IPS-18c (cell line): ENCODE data around the gene CACNA1C.

Experiments used
- H3K4me3 ChIP-seq: 2 replicates; pipeline ENCODE4 v1.7.0; 2013; ENCODE audit warnings: low read depth, mild to moderate bottlenecking, low read length, moderate library complexity; ENCODE audit not compliant: insufficient read depth
- H3K9me3 ChIP-seq: one replicate; pipeline ENCODE4 v1.6.1; 2013; ENCODE audit warnings: mild to moderate bottlenecking, low read length, moderate library complexity; ENCODE audit not compliant: control insufficient read depth, insufficient read depth

The CACNA1C gene

DNA sequence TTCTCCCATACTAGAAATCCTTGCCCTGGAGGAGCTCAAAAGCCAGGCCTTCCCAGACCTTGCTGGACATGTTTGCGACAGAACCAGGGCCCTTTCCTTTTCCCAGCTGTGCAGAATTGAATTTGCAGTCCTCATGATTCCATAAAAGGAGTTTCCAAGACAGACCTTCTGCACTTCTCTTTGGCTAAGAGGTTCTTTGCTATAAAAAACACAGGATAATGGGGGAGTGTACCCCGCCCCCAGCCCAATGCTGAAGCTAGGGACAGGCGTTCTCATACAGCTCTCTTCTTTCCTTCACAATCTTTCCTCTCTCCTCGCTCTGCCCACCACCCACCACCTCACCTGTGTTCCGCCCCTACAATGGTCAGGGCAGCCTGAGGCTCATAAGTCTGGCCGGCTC lies 569.7 kb downstream of the CACNA1C start:
- H3K4me3 ChIP-seq, result no peak overlapping the region

DNA sequence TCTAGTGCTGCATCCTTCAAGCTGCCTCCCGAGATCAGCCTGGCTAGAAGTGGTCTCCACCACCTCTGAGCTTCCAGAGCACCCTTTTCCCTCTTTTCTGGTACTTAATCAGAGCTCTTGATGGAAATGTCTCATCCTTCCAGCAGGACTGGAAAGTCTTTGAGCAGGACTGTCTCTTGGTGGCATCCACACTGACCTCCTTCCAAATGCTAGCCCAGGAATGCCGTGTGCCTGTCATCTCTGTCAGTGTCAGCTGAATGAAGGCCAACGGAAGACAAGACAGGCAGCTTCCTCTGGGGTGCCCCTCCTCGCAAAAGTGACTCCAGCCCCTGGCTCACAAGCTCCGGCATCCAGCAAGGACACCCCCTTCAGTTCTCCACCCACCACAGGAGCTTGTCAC lies 570.7 kb downstream of the CACNA1C start:
- H3K9me3 ChIP-seq, result no peaks in the 10 kb centered on the region

More for the DNA sequence above, 569.7 kb downstream of the CACNA1C start:
- H3K9me3 ChIP-seq, result no peaks in the 10 kb centered on the region

DNA sequence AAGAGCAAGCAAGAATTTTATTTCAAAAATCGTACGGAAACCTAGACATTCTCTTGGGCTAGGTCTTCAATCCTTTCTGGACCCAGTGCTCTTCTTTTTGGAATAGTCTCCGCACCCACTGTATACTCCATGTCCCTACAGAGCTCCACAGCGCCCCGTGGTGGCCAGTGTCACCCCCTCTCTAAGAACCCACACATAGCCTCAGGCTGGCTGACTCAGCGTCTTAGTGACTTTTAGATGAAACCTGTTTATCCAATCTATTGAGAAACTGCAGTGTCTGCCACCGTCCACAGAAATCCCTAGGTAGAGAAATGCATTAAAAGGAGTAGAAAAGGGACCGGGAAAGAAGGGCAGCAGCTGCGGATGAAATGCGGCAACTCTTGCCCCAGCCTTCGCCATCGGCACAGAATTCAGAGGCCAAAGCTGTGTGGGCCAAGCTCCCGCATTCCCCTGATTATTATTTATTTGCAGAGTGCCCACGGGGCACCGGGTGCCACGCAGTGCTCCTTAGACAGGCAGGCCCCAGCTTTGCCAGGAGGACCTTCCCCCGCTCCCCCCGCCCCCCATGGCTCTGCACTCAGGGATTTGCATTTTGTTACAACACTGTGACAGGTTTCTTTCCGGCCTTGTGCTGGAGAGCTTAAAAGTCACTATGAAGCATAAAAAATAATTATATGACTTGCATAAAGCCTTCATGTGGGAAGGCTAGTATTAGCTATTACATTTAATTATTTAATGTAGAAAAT lies 571.9 kb downstream of the CACNA1C start:
- Histone ChIP-seq H3K9me3 (no peaks in the 10 kb centered on the region), H3K4me3 (no peak overlapping the region)

More for the DNA sequence above, 570.7 kb downstream of the CACNA1C start:
- H3K4me3 ChIP-seq, result no peak overlapping the region

DNA sequence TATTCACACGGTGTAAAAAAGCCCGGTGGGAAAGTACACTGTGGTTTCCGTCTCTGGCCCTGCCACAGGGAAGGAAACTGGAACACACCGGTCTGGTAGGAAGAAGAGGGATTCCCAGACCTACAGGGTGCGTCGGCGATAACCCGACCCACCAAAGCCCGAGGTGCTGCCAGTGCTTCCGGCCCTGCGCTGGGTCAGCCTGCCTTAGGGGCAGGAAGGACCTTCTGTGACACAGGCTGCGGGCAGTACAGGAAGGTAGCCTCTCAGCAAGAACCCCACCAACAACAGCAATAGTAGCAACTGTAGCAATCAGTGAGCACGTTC lies 572.5 kb downstream of the CACNA1C start:
- no peaks in the 10 kb centered on the region for H3K9me3 ChIP-seq
- no peak overlapping the region for H3K4me3 ChIP-seq

DNA sequence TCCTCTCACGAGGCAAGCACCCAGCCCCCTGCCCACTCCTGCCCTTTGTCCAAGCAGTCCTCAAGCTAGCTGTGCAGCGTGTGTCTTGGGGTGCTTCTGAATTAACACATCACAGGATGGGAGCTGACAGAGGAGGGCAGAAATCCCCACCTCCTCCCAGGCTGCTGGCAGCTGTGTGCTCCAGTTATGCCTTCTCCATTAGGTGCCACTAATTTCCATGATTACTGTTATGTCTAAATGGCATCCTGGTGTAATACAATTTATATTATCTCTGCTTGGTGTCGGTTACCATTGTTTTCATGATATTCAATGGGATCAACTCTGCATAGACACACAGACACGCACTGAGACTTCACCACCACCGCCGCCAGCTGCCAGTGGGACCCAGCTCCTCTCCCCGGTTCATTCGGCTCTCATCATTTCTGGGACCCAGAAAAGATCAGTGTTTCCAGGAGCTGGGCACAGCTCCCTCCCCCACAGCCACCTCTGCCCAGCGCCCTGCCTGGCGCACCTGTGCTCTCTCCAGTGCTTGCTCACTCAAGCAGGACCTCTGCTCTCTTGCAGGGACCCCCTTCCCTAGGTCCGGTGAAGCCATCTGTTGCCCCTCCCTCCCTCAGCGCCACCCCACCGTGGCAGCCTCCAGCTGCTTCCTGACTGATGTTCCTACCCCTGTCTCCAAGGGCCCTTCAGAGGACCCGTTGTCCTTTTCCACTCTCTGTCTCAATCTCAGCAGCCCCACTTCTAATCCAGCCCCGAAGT lies 574.5 kb downstream of the CACNA1C start:
- Histone ChIP-seq H3K9me3 (no peaks in the 10 kb centered on the region), H3K4me3 (no peak overlapping the region)

DNA sequence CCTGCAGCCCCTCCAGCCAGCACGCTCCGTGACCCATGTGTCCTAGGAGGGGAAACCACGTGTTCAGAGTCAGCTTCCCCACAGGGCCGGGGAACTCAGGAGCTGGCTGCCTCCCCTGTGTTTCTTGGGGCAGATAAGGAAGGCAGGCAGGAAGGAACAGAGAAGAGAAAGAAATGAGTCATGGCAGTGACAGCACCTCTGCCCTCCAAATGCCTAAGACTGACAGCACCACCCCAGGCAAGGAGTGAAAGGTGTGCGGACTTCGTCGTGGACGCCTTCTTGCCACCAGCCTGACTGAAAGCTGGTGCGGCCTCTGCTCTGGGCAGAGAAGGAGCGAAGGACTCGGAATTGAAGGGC lies 575.0 kb downstream of the CACNA1C start:
- no peak overlapping the region for H3K4me3 ChIP-seq
- no peaks in the 10 kb centered on the region for H3K9me3 ChIP-seq

DNA sequence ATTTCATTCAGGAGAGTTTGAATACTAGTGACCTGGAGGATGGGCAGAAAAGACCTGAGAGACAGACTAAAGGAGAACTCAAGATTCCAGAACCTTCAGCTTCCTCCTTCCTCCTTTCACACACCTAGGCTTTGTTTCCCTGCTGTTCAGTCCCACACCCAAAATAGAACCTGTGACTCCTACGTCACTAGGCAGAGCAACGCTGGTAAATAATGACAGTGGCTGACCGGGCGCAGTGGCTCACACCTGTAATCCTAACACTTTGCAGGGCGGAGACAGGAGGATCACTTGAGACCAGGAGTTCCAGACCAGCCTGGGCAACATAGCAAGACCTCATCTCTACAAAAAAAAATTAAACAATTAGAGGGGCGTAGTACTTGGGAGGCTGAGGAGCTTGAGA lies 575.6 kb downstream of the CACNA1C start:
- Histone ChIP-seq H3K9me3 (no peaks in the 10 kb centered on the region), H3K4me3 (no peak overlapping the region)

DNA sequence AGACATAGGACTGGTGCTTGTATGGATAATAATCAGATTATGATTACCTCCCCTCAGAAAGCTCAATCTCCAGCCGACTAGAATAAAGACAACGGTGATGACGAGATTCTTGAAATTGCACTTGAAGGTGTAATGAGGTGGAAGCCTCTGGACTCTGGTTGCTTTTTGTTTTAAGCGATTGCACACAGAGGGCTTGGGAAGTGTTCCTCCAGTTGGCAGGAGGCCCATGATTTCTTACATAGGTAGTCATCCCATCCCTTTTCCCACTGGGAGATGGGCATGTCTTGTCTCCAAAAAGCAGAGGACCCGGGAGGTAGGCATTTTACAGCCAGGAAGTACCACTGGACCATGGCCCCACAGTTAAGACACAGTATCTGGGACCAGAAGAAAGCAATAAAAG lies 576.3 kb downstream of the CACNA1C start:
- Histone ChIP-seq H3K4me3 (no peak overlapping the region), H3K9me3 (no peaks in the 10 kb centered on the region)

DNA sequence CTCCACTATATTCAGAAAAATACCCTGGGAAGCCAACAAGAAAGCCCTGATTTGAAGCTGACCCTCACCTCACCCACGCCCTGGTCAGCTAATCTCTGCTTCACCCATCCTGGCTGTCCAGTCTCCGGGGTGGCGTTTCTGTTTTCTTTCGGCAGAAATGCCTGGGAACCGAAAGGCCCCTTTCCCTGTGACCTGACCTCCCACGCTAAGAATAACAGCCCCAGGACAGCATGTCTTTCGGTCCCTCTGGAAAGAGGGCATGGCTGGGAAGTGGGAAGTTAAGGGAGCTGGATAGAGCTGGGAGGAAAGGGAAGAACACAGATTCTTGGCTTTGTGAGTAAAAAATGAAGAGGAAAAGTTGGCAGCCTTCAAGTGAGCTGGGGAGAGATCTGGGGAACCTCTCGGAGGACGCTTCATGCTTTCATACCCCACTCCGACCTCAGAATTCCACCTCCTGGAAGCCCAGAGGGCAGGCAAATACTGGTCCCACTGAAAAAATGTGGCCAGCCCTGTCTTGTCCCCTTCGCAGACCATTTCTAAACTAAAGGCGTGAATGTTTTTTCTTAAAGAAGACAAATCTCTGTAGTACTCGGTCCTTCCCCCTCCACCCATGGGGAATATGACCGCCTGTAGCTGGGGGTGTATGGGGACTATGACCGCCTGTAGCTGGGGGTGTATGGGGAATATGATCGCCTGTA lies 579.0 kb downstream of the CACNA1C start:
- Histone ChIP-seq H3K4me3 (no peak overlapping the region), H3K9me3 (no peaks in the 10 kb centered on the region)

DNA sequence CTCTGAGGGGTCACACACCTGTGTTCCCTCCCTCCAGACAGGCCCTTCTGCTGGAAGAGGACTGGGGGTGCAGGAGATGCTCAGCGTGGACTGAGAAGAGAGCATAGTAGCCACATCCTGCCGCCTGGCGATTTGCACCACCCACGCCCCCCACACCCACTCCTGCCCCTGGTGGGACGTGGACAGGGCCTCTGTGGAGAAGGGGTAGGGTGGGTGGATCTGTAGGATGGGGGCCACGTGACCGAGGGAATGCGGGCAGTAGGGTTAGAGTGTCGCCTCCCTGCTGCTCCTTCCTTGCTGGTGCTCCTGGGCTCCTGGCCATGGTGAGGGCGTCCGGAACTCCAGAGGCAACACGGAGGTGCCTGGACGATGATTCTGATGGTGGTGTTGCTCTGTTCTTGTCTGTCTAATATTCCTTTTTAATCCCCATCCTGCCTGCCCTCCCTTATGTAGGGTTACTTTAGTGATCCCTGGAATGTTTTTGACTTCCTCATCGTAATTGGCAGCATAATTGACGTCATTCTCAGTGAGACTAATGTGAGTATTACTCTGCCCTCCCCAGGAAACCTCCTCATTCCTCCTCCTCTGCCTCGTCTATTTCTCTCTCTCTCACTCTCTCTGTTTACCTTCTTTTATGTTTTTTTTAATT lies 580.5 kb downstream of the CACNA1C start:
- no peak overlapping the region for H3K4me3 ChIP-seq

DNA sequence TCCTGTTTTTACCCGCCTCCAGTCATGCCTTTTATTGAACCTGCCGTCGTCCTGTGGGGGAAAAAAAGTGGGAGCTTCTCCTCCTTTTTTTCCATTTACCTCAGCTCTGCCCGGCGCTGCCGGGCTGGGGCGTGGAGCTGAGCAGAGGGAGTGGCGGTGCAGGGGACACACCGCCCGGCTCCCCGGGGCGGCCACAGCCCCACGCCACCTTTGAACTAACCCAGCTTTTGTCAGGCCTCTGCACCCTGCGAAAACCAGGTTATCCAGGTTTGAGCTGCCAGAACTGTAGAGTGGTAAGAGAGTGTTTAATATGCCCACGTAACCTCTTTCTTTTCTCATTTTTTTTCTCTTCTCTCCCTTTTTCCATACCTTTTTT lies 581.0 kb downstream of the CACNA1C start:
- no peaks in the 10 kb centered on the region for H3K9me3 ChIP-seq
- H3K4me3 ChIP-seq, result no peak overlapping the region

More for the DNA sequence above, 580.5 kb downstream of the CACNA1C start:
- no peaks in the 10 kb centered on the region for H3K9me3 ChIP-seq

DNA sequence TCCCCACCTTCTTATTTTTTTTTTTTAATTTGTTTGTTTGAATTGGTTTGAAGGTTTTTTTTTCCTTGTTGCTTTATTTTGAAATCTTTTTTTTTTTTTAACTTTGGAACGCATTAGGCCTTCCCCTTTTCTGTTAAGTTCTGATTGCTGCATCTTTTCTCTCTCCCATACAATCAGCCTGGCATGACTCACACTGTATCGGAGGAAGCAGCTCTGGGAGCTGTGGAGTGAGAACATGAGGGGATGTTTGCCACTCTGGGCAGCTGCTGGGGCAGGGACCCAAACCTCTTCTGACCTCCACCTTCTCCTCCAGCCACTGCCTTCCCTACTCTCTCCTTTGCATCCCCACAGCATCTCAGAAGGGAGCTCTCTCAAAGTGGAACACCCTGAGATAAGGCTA lies 581.7 kb downstream of the CACNA1C start:
- Histone ChIP-seq H3K4me3 (no peak overlapping the region), H3K9me3 (no peaks in the 10 kb centered on the region)

DNA sequence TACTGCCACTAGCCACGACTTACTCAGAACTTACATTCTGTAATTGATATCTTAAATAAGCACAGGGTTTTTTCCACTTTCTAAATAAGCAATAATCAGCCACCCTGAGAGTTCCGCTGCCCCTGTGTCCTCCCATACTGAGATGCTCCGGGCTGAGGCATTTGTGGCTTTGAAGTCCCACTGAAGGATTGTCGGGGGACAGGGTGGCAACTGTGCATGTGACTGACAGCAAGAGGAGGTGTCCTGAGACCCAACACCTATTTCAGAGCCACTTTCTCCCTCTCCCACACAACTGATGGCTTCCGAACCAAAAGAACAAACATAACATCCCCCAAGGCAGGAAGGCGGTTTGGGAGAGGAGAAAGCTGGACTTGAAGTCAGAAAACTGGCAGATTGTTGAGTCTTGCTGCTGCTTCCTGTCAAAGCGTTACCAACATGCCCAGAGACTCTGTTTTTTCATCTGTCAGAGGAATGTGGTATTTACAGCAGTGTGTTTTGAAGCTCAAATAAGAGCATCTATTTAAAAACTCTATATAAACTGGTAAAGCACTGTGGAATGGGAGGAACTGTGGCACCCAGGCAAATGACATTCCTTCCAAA lies 584.1 kb downstream of the CACNA1C start:
- H3K4me3 ChIP-seq, result no peak overlapping the region
- no peaks in the 10 kb centered on the region for H3K9me3 ChIP-seq

DNA sequence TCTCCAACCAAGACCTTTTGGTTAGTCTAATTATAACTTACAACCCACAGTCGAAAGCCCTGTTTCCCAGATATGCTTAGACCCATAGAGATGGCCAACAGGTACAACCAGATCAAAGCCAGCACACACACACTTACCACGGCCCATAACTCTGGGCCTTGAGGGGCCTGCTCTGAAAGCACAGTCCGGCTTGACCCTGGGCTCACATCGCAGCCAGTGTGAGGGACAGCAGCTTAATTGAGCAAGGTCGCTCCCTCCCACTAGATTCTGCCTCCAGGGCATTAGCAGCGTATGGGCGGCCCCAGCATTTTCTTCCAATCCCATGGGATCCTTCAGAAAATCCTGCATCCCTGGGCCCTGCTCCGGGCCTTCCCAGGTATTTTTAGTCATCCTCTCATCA lies 584.6 kb downstream of the CACNA1C start:
- no peak overlapping the region for H3K4me3 ChIP-seq
- no peaks in the 10 kb centered on the region for H3K9me3 ChIP-seq

DNA sequence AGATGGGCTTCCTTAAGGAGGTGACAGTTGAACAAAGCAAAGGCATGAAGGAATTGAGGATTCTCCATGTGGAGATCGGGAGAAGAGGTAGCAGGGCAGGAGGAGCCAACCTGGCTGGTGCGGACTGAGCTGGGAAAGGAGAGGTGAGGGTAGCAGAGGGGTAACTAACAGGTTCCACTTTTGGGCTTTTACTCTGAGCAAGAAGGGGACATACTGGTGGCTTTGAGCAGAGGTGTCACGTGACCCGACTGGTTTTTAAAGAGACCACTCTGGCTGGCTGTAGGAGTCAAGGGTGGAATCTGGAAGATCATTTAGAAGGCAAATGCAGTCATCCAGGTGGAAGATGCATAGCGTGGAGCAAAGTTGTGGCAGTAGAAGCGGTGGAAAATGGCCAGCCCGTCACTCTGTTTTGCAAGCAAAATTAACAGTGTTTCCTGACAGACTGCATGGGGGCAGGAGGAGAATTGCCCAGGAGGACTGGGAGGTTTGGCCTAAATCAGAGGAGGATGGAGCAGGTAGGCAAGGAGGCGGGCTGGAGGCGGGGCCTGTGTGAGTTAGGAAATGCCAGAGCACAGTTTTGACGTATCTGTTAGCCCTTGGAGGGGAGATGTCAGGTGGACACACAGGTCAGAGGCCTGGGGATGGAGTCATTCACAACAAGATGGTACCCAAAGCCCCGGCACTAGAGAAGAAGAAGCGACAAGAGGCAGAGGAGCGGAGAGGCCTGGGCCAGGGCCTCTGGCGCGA lies 585.7 kb downstream of the CACNA1C start:
- Histone ChIP-seq H3K4me3 (no peak overlapping the region), H3K9me3 (no peaks in the 10 kb centered on the region)

DNA sequence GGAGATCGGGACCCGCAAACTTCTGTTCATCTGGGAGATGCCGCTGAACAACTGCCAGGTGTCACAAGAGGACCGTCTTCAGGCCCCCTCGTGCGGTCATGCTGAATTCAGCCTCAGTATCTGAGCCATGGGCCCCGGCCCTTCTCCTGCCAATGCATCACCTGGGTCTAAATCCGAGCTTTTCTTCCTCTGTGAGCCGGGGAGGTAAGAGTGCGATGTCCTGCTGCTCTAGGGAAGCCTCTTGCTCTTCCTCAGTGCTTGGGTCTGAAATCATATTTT lies 586.2 kb downstream of the CACNA1C start:
- no peaks in the 10 kb centered on the region for H3K9me3 ChIP-seq
- H3K4me3 ChIP-seq, result no peak overlapping the region

DNA sequence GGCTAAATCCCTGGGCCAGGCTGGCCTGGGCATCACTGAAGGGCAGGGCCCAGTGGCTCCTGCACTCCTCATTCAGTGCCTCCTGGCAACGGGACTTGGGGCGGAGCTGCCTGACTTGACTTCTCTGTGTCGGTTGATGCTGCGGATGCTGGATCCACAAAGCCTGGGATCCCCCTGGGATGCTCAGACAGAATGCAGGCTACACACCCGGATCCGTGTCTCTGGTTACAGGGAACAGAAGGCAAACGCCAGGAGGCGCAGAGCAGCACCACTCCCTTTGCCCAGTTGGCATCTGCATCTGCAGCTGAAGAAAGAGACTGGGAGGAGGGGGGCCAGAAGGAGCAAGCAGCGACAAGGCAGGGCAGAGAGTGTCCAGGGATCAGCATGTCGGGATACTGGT lies 587.5 kb downstream of the CACNA1C start:
- Histone ChIP-seq H3K9me3 (no peaks in the 10 kb centered on the region), H3K4me3 (no peak overlapping the region; the same call in 1 of the 2 replicates)
